Liver (tissue), 9 donors: ENCODE results near the gene TRPC4AP. TPM values are rescaled to one million over a fixed set of nuclear protein-coding genes. Genes with fewer than 3 reads are reported as not detected.
A peak's percentile ranks its signal among the peaks of the same experiment; 100 is the strongest.

Experiments used
- DNase-seq: peaks from one replicate; pipeline ENCODE4 v3.0.0-alpha.2; 2017; ENCODE audit warnings: low spot score
- H3K27ac ChIP-seq, 2 donors: one replicate each; pipeline ENCODE4 v1.7.0; 2013; ENCODE audit warnings: inconsistent platforms in 2 of 2, low read length in 2 of 2, control low read depth in 1 of 2, low read depth in 1 of 2, mild to moderate bottlenecking in 1 of 2
- H3K27me3 ChIP-seq, 4 donors: one replicate each; pipeline versions ENCODE4 v1.6.1 to v1.7.0; 2013; ENCODE audit warnings: low read length in 3 of 4, inconsistent platforms in 1 of 4, mild to moderate bottlenecking in 1 of 4, moderate library complexity in 1 of 4; ENCODE audit not compliant: control insufficient read depth in 4 of 4, insufficient read depth in 4 of 4
- H3K36me3 ChIP-seq, 4 donors: one replicate each; pipeline versions ENCODE4 v1.6.1 to v1.7.0; 2013; ENCODE audit warnings: low read length in 3 of 4, mild to moderate bottlenecking in 3 of 4, low read depth in 1 of 4, moderate library complexity in 1 of 4; ENCODE audit not compliant: control insufficient read depth in 4 of 4, insufficient read depth in 3 of 4
- H3K4me1 ChIP-seq, 4 donors: one replicate each; pipeline versions ENCODE4 v1.6.1 to v1.7.0; 2013; ENCODE audit warnings: low read length in 3 of 4, mild to moderate bottlenecking in 3 of 4, moderate library complexity in 1 of 4; ENCODE audit not compliant: control insufficient read depth in 4 of 4, insufficient read depth in 4 of 4
- H3K4me3 ChIP-seq, 3 donors: one replicate each; pipeline versions ENCODE4 v1.6.1 to v1.7.0; 2013; ENCODE audit warnings: low read length in 3 of 3, control low read depth in 1 of 3, low read depth in 1 of 3, mild to moderate bottlenecking in 1 of 3
- H3K9ac ChIP-seq, 2 donors: one replicate each; pipeline ENCODE4 v1.7.0; 2013; ENCODE audit warnings: low read length in 2 of 2, mild to moderate bottlenecking in 2 of 2, moderate library complexity in 2 of 2, control low read depth in 1 of 2, low read depth in 1 of 2
- H3K9me3 ChIP-seq, 4 donors: one replicate each; pipeline versions ENCODE4 v1.6.1 to v1.7.0; 2013; ENCODE audit warnings: low read length in 3 of 4; ENCODE audit not compliant: control insufficient read depth in 4 of 4
- EGR1 ChIP-seq, 2 donors: IDR thresholded peaks; 2 replicates each; pipeline ENCODE4 v1.6.1; 2016 to 2018; ENCODE audit warnings: antibody characterized with exemption in 2 of 2, low read depth in 2 of 2
- FOXA1 ChIP-seq: IDR thresholded peaks from 2 replicates; pipeline ENCODE4 v1.6.1; 2016; ENCODE audit warnings: antibody characterized with exemption
- GABPA ChIP-seq, 2 donors: IDR thresholded peaks in 1 of 2; conservative IDR thresholded peaks in 1 of 2; 2 replicates each; pipeline ENCODE4 v1.6.1; 2016; ENCODE audit warnings: antibody characterized with exemption in 2 of 2, mild to moderate bottlenecking in 1 of 2, moderate library complexity in 1 of 2
- HNF4A ChIP-seq, 2 donors: conservative IDR thresholded peaks; 2 replicates each; pipeline ENCODE4 v1.6.1; 2016; ENCODE audit warnings: antibody characterized with exemption in 2 of 2, mild to moderate bottlenecking in 2 of 2
- HNF4G ChIP-seq: IDR thresholded peaks from 2 replicates; pipeline ENCODE4 v1.6.1; 2016; ENCODE audit warnings: antibody characterized with exemption
- NR2F2 ChIP-seq: IDR thresholded peaks from 2 replicates; pipeline ENCODE4 v1.6.1; 2016; ENCODE audit warnings: antibody characterized with exemption
- RAD21 ChIP-seq, 2 donors: IDR thresholded peaks; 2 replicates each; pipeline ENCODE4 v1.6.1; 2016; ENCODE audit warnings: antibody characterized with exemption in 2 of 2, mild to moderate bottlenecking in 2 of 2
- SP1 ChIP-seq: IDR thresholded peaks from 2 replicates; pipeline ENCODE4 v1.6.1; 2018; ENCODE audit warnings: antibody characterized with exemption, mild to moderate bottlenecking
- TAF1 ChIP-seq: conservative IDR thresholded peaks from 2 replicates; pipeline ENCODE4 v1.6.1; 2016; ENCODE audit warnings: antibody characterized with exemption, mild to moderate bottlenecking
- YY1 ChIP-seq: IDR thresholded peaks from 2 replicates; pipeline ENCODE4 v1.6.1; 2016; ENCODE audit warnings: antibody characterized with exemption, mild to moderate bottlenecking
- WGBS: extraction: QIAGEN DNeasy Blood & Tissue Kit; methylation state at CpG from one replicate; pipeline ENCODE4 v1.1.7; 2013; 5-methylcytosine and 5-hydroxymethylcytosine counted together
- polyA plus RNA-seq, 2 donors: library from polyadenylated mRNA; stranded (reverse) in 1 of 2; unstranded in 1 of 2; fragments of 200-250 nt in 1 of 2; fragments of >200 nt in 1 of 2; fragmentation: Nextera tagmentation in 1 of 2; extraction: Ambion mirVana in 1 of 2; gene quantifications; one replicate each; pipeline versions ENCODE4 v1.2.1 to v1.2.3, GENCODE V29; 2013 to 2015
- total RNA-seq, 2 donors: library from RNA; depleted of rRNA; stranded (reverse); fragments of >200 nt; gene quantifications; one replicate each; pipeline ENCODE4 v1.2.3, GENCODE V29; 2014
- TF ChIP-seq, protein P1 (sequence below): IDR thresholded peaks from 2 replicates; pipeline ENCODE4 v1.6.1; 2016; ENCODE audit warnings: antibody characterized with exemption
- TF ChIP-seq, protein P2 (sequence below): IDR thresholded peaks from 2 replicates; pipeline ENCODE4 v1.6.1; 2016; ENCODE audit warnings: antibody characterized with exemption
- TF ChIP-seq, protein P3 (sequence below): fragments of 150-350 bp; IDR thresholded peaks from 2 replicates; pipeline ENCODE4 v1.5.1; 2017; ENCODE audit warnings: improper control_type of control experiment, low read depth, low read length; ENCODE audit not compliant: missing input control
- donor health status: healthy.
- donor health status: healthy.
- donor health status: healthy.
- donor health status: healthy.
- donor health status: healthy.

TRPC4AP gene
- total and polyA plus RNA-seq, 4 donors: 26.3 to 57.2 (median 33.8) TPM

DNA sequence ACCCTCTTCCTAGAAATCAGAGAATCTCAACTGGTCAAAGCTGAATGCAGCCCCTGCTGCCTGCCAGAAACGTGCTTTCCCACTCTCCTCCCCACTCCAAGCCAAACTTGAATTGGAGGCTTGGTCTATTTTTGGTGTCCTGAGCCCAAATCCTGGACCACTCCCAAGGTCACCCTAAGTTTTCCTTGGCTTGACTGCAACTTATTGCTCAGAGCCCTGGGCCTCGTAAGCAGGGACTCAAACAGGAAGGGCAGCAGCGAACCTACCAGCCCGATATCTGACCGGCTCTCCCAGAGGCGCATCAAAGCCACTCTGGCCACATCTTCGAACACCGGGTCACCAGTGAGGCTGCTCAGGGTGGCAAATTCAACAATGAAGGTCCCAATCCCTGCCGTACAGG, 41.9 kb upstream of the TRPC4AP start:
- WGBS: 80% methylated on average over 9 of the region's 9 CpGs
- TF ChIP-seq FOXA1 (no peak), RAD21 (IDR thresholded peaks at IDR 0.05) (no peak)

DNA sequence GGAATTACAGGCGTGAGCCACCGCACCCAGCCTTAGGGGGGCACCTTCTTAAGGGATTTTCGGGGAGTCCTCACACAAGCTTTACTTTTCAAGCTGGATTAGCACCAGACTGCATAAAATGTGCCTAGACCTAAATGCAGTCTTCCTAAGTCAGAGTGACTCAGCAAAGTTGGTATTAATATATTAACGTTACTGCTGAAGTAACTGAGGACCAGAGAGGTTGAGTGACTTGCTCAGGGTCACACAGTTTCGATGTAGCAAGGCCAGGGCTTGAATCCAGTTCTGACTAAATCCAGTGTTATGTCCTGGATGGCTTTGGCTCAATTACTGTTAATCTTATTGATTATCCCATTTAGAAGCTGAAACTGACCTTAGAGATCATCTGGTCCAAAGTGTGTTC, 41.1 kb upstream of the TRPC4AP start:
- H3K27ac ChIP-seq: no peak overlapping the region
- no peak overlapping the region for H3K4me3 ChIP-seq
- H3K9ac ChIP-seq: no peak overlapping the region
- H3K36me3 ChIP-seq: peaks cover 8 to 70% (median 67%) of the 10 kb centered on the region in 4 donors
- H3K4me1 ChIP-seq: peaks cover 0 to 6% (median 2%) of the 10 kb centered on the region in 4 donors
- no peak for DNase-seq
- WGBS: 85% methylated on average over 5 of the region's 5 CpGs
- no peaks in the 10 kb centered on the region for H3K27me3 ChIP-seq
- TF ChIP-seq, protein P1, sequence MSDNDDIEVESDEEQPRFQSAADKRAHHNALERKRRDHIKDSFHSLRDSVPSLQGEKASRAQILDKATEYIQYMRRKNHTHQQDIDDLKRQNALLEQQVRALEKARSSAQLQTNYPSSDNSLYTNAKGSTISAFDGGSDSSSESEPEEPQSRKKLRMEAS: no peak
- TF ChIP-seq HNF4G (no peak), EGR1 (IDR thresholded peaks at IDR 0.05; ENCODE audit: low read depth in 2 of 2) (no peak), GABPA (IDR thresholded peaks at IDR 0.05 in 1 of 2, conservative IDR thresholded peaks at IDR 0.05 in 1 of 2) (no peak), NR2F2 (no peak), HNF4A (conservative IDR thresholded peaks at IDR 0.05) (peak in 1 of 2 donors; percentile 37)
- TF ChIP-seq, protein P2, sequence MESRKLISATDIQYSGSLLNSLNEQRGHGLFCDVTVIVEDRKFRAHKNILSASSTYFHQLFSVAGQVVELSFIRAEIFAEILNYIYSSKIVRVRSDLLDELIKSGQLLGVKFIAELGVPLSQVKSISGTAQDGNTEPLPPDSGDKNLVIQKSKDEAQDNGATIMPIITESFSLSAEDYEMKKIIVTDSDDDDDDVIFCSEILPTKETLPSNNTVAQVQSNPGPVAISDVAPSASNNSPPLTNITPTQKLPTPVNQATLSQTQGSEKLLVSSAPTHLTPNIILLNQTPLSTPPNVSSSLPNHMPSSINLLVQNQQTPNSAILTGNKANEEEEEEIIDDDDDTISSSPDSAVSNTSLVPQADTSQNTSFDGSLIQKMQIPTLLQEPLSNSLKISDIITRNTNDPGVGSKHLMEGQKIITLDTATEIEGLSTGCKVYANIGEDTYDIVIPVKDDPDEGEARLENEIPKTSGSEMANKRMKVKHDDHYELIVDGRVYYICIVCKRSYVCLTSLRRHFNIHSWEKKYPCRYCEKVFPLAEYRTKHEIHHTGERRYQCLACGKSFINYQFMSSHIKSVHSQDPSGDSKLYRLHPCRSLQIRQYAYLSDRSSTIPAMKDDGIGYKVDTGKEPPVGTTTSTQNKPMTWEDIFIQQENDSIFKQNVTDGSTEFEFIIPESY: no peak
- H3K9me3 ChIP-seq: no peaks in the 10 kb centered on the region

More for the DNA sequence above, 41.9 kb upstream of the TRPC4AP start:
- Histone ChIP-seq H3K4me3 (no peak overlapping the region), H3K27ac (peak overlapping the region; percentile 41 to 44), H3K9me3 (no peaks in the 10 kb centered on the region), H3K27me3 (no peaks in the 10 kb centered on the region), H3K36me3 (peaks cover 5 to 73% (median 67%) of the 10 kb centered on the region in 4 donors), H3K9ac (no peak overlapping the region), H3K4me1 (peaks cover 0 to 6% (median 2%) of the 10 kb centered on the region in 4 donors)
- no peak for DNase-seq

DNA sequence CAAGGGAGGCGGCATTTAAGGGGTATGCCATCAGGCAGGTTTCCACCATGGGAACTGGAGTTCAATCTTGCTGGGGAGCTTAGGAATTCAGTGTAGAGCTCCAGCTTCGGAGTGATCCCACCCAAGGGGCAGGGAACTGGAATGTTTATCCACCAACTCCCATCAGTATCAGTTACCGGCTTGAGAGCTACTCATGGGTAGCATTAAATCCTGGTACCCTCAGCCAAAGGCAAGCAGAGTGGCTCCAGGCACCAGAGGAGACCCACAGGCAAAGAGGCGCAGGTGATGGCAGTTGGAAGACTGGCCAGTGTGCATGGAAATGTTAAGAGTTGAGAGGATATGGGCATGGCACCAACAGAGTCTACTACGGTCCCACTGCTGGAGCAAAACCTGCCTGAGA, 40.4 kb upstream of the TRPC4AP start:
- no peak overlapping the region for H3K9ac ChIP-seq
- no peak overlapping the region for H3K27ac ChIP-seq
- H3K4me3 ChIP-seq: no peak overlapping the region
- H3K9me3 ChIP-seq: no peaks in the 10 kb centered on the region
- H3K4me1 ChIP-seq: peaks cover 0 to 6% (median 2%) of the 10 kb centered on the region in 4 donors
- TF ChIP-seq YY1 (no peak), TAF1 (no peak), SP1 (no peak)
- TF ChIP-seq, protein P3, sequence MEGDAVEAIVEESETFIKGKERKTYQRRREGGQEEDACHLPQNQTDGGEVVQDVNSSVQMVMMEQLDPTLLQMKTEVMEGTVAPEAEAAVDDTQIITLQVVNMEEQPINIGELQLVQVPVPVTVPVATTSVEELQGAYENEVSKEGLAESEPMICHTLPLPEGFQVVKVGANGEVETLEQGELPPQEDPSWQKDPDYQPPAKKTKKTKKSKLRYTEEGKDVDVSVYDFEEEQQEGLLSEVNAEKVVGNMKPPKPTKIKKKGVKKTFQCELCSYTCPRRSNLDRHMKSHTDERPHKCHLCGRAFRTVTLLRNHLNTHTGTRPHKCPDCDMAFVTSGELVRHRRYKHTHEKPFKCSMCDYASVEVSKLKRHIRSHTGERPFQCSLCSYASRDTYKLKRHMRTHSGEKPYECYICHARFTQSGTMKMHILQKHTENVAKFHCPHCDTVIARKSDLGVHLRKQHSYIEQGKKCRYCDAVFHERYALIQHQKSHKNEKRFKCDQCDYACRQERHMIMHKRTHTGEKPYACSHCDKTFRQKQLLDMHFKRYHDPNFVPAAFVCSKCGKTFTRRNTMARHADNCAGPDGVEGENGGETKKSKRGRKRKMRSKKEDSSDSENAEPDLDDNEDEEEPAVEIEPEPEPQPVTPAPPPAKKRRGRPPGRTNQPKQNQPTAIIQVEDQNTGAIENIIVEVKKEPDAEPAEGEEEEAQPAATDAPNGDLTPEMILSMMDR: no peak
- DNase-seq: no peak
- H3K36me3 ChIP-seq: peaks cover 8 to 69% (median 64%) of the 10 kb centered on the region in 4 donors
- no peaks in the 10 kb centered on the region for H3K27me3 ChIP-seq
- 97% methylated on average over 5 of the region's 5 CpGs for WGBS
